Hematopoietic multipotent progenitor cell (in vitro differentiated cells): ENCODE results near the gene DCDC1. TPM values are rescaled to one million over a fixed set of nuclear protein-coding genes. Genes with fewer than 3 reads are reported as not detected.
A peak's percentile ranks its signal among the peaks of the same experiment; 100 is the strongest.

ENCODE experiments used
- DNase-seq, 3 donors: peaks; one replicate each; pipeline ENCODE4 v3.0.0-alpha.2; 2011 to 2015; ENCODE audit warnings: low read depth in 2 of 3, low spot score in 2 of 3
- total RNA-seq: library from RNA; depleted of rRNA; stranded (reverse); fragments of >200 nt; gene quantifications from one replicate; pipeline ENCODE4 v1.2.3, GENCODE V29; 2012

DCDC1 gene
- total RNA-seq, 1 donor = not detected

GRCh38 chr11:31114442-31114841 lies 255.1 kb downstream of the DCDC1 start:
- no peak for DNase-seq

GRCh38 chr11:31110830-31111229 lies 258.7 kb downstream of the DCDC1 start:
- no peak for DNase-seq

- no peak for DNase-seq
Measured at GRCh38 chr11:31109446-31109845, 260.1 kb downstream of the DCDC1 start.

- no peak for DNase-seq
Measured at GRCh38 chr11:31107649-31108048, 261.9 kb downstream of the DCDC1 start.

- DNase-seq = peak in 2 of 3 donors; percentile 46 to 77
Measured at GRCh38 chr11:31106968-31107576, 262.5 kb downstream of the DCDC1 start.

GRCh38 chr11:31106326-31106725 lies 263.2 kb downstream of the DCDC1 start:
- DNase-seq = no peak

GRCh38 chr11:31102875-31103274 lies 266.7 kb downstream of the DCDC1 start:
- DNase-seq = no peak

- no peak for DNase-seq
Measured at GRCh38 chr11:31102316-31102715, 267.2 kb downstream of the DCDC1 start.

GRCh38 chr11:31096191-31096805 lies 273.2 kb downstream of the DCDC1 start:
- no peak for DNase-seq

- DNase-seq = no peak
Measured at GRCh38 chr11:31092638-31093037, 276.9 kb downstream of the DCDC1 start.

- DNase-seq = no peak
Measured at GRCh38 chr11:31089117-31089516, 280.4 kb downstream of the DCDC1 start.

GRCh38 chr11:31069447-31070205 lies 299.9 kb downstream of the DCDC1 start:
- no peak for DNase-seq

- DNase-seq = no peak
Measured at GRCh38 chr11:31060880-31061279, 308.7 kb downstream of the DCDC1 start.

- no peak for DNase-seq
Measured at GRCh38 chr11:31059529-31059928, 310.0 kb downstream of the DCDC1 start.

- DNase-seq = no peak
Measured at GRCh38 chr11:31050061-31050765, 319.3 kb downstream of the DCDC1 start.

- peak in 2 of 3 donors; percentile 1 to 44 for DNase-seq
Measured at GRCh38 chr11:31045335-31045734, 324.2 kb downstream of the DCDC1 start.

- DNase-seq = no peak
Measured at GRCh38 chr11:31030138-31030792, 339.3 kb downstream of the DCDC1 start.

- no peak for DNase-seq
Measured at GRCh38 chr11:31026315-31026714, 343.2 kb downstream of the DCDC1 start.

- no peak for DNase-seq
Measured at GRCh38 chr11:31022080-31022479, 347.5 kb downstream of the DCDC1 start.

- DNase-seq = no peak
Measured at GRCh38 chr11:31019786-31020185, 349.8 kb downstream of the DCDC1 start.

GRCh38 chr11:31005202-31005601 lies 364.3 kb downstream of the DCDC1 start:
- no peak for DNase-seq
